Suprapubic skin (tissue), 4 donors: ENCODE measurements around the gene ZNF629. TPM values are rescaled to one million over a fixed set of nuclear protein-coding genes. Genes with fewer than 3 reads are reported as not detected.

Experiments used
- DNase-seq, 2 donors: peaks; one replicate each; pipeline ENCODE4 v3.0.0-alpha.2; 2019; ENCODE audit warnings: low spot score in 2 of 2
- H3K27ac ChIP-seq: fragments of 200-600 bp; sonication (generic); one replicate; pipeline ENCODE4 v1.5.1; 2019
- H3K27me3 ChIP-seq: fragments of 200-600 bp; sonication (generic); one replicate; pipeline ENCODE4 v1.5.1; 2019
- H3K36me3 ChIP-seq: fragments of 200-600 bp; sonication (generic); one replicate; pipeline ENCODE4 v1.5.1; 2019
- H3K4me1 ChIP-seq: fragments of 200-600 bp; sonication (generic); one replicate; pipeline ENCODE4 v1.5.1; 2019
- H3K4me3 ChIP-seq: fragments of 200-600 bp; sonication (generic); one replicate; pipeline ENCODE4 v1.5.1; 2019; ENCODE audit warnings: mild to moderate bottlenecking
- H3K9me3 ChIP-seq: fragments of 200-600 bp; sonication (generic); one replicate; pipeline ENCODE4 v1.5.1; 2019
- CTCF ChIP-seq, 2 donors: fragments of 200-600 bp in 1 of 2; fragments of 450-650 bp in 1 of 2; sonication (generic) in 1 of 2; IDR thresholded peaks; one replicate each; pipeline ENCODE4 v1.5.1; 2016 to 2019; ENCODE audit warnings: antibody characterized with exemption in 2 of 2, mild to moderate bottlenecking in 1 of 2, moderate library complexity in 1 of 2
- EP300 ChIP-seq: sonication (generic); formaldehyde crosslinking; IDR thresholded peaks from one replicate; pipeline ENCODE4 v1.6.1; 2017; ENCODE audit warnings: antibody characterized with exemption
- POLR2A ChIP-seq, 2 donors: fragments of 450-650 bp; IDR thresholded peaks; one replicate each; pipeline ENCODE4 v1.6.1; 2017; ENCODE audit warnings: antibody characterized with exemption in 2 of 2, mild to moderate bottlenecking in 2 of 2, moderate library complexity in 2 of 2
- POLR2AphosphoS5 ChIP-seq, 3 donors: sonication (generic); formaldehyde crosslinking; IDR thresholded peaks; one replicate each; pipeline ENCODE4 v1.6.1; 2017; ENCODE audit warnings: antibody characterized with exemption in 3 of 3
- WGBS: methylation state at CpG from one replicate; pipeline ENCODE4 v1.1.5; 2018; 5-methylcytosine and 5-hydroxymethylcytosine counted together
- total RNA-seq, 4 donors: library from RNA; depleted of rRNA; stranded (reverse); fragments of >200 nt; gene quantifications; one replicate each; pipeline ENCODE4 v1.1.0, GENCODE V29; 2016

The ZNF629 gene
- total RNA-seq, 4 donors from 2014 or later: 11.5 to 22.9 (median 16.1) TPM

- H3K27ac ChIP-seq: no peak overlapping the region
- peaks cover 17% of the 10 kb centered on the region for H3K4me1 ChIP-seq
- no peak overlapping the region for H3K4me3 ChIP-seq
- H3K9me3 ChIP-seq: no peaks in the 10 kb centered on the region
- H3K27me3 ChIP-seq: no peaks in the 10 kb centered on the region
- 77% methylated on average over 4 of the region's 4 CpGs for WGBS
- peaks cover 85% of the 10 kb centered on the region for H3K36me3 ChIP-seq
- no peak for TF ChIP-seq EP300
- no peak for TF ChIP-seq POLR2AphosphoS5 (IDR thresholded peaks at IDR 0.05)
- no peak for TF ChIP-seq CTCF (IDR thresholded peaks at IDR 0.05)
- TF ChIP-seq POLR2A (IDR thresholded peaks at IDR 0.05): no peak
- no peak for DNase-seq
Measured at GRCh38 chr16:30766933-30767284, 20.1 kb downstream of the ZNF629 start.

- TF ChIP-seq CTCF (IDR thresholded peaks at IDR 0.05) (no peak), POLR2AphosphoS5 (IDR thresholded peaks at IDR 0.05) (no peak), EP300 (no peak), POLR2A (IDR thresholded peaks at IDR 0.05) (no peak)
- peaks cover 79% of the 10 kb centered on the region for H3K36me3 ChIP-seq
- H3K9me3 ChIP-seq: no peaks in the 10 kb centered on the region
- no peak overlapping the region for H3K27ac ChIP-seq
- H3K4me1 ChIP-seq: peaks cover 21% of the 10 kb centered on the region
- 84% methylated on average over 29 of the region's 29 CpGs for WGBS
- no peak overlapping the region for H3K4me3 ChIP-seq
- H3K27me3 ChIP-seq: no peaks in the 10 kb centered on the region
- no peak for DNase-seq
Measured at GRCh38 chr16:30766206-30766932, 20.6 kb downstream of the ZNF629 start.

- Histone ChIP-seq H3K27ac (no peak overlapping the region), H3K27me3 (no peaks in the 10 kb centered on the region), H3K4me1 (peaks cover 29% of the 10 kb centered on the region), H3K9me3 (no peaks in the 10 kb centered on the region), H3K4me3 (no peak overlapping the region), H3K36me3 (peaks cover 65% of the 10 kb centered on the region)
- 91% methylated on average over 7 of the region's 12 CpGs for WGBS
- TF ChIP-seq CTCF (IDR thresholded peaks at IDR 0.05) (no peak), POLR2AphosphoS5 (IDR thresholded peaks at IDR 0.05) (no peak), POLR2A (IDR thresholded peaks at IDR 0.05) (no peak), EP300 (no peak)
- no peak for DNase-seq
Measured at GRCh38 chr16:30764816-30765465, 22.1 kb downstream of the ZNF629 start.

GRCh38 chr16:30764086-30764485, 22.9 kb downstream of the ZNF629 start:
- Histone ChIP-seq H3K27ac (no peak overlapping the region), H3K27me3 (no peaks in the 10 kb centered on the region), H3K9me3 (no peaks in the 10 kb centered on the region), H3K36me3 (peaks cover 56% of the 10 kb centered on the region), H3K4me3 (no peak overlapping the region), H3K4me1 (peaks cover 29% of the 10 kb centered on the region)
- TF ChIP-seq POLR2AphosphoS5 (IDR thresholded peaks at IDR 0.05): no peak
- TF ChIP-seq CTCF (IDR thresholded peaks at IDR 0.05): no peak
- TF ChIP-seq POLR2A (IDR thresholded peaks at IDR 0.05): no peak
- TF ChIP-seq EP300: no peak
- DNase-seq: no peak
- 90% methylated on average over 8 of the region's 11 CpGs for WGBS

GRCh38 chr16:30762991-30763725, 23.8 kb downstream of the ZNF629 start:
- Histone ChIP-seq H3K27ac (no peak overlapping the region), H3K9me3 (no peaks in the 10 kb centered on the region), H3K27me3 (no peaks in the 10 kb centered on the region), H3K4me3 (peak overlapping the region; percentile 87), H3K36me3 (peaks cover 47% of the 10 kb centered on the region), H3K4me1 (peaks cover 29% of the 10 kb centered on the region)
- no peak for TF ChIP-seq POLR2AphosphoS5 (IDR thresholded peaks at IDR 0.05)
- 55% methylated on average over 15 of the region's 15 CpGs for WGBS
- DNase-seq: no peak
